Activated naive CD4-positive, alpha-beta T cell treated with anti-CD3 and anti-CD28 coated beads, Interleukin-2, amount 50 U/mL, for 16 hours (primary cell): Measurements from ENCODE around the gene FDPS.
"Not testable (repeated sequence)": the region's sequence is repeated elsewhere in the genome, so short reads cannot be mapped to it uniquely, and the experiment has no call there.

Experiments
- DNase-seq: peaks from one replicate; pipeline ENCODE4 v3.0.0-alpha.2; 2020

Gene FDPS

GRCh38 chr1:155320661-155321617 lies 12.3 kb downstream of the FDPS start, which contains the start of gene RUSC1:
TSS of gene RUSC1 (plus strand) at chr1:155320894. CDS start at chr1:155321774, 880 bp downstream.
- DNase-seq: peak; percentile 81

GRCh38 chr1:155321639-155322503 lies 13.2 kb downstream of the FDPS start:
- no peak for DNase-seq

- peak; percentile 21 for DNase-seq
Measured at GRCh38 chr1:155322571-155322952, 13.9 kb downstream of the FDPS start.

- DNase-seq: peak; percentile 88
Measured at GRCh38 chr1:155322953-155323728, 14.5 kb downstream of the FDPS start.

- DNase-seq: peak; percentile 74
Measured at GRCh38 chr1:155323729-155324036, 15.0 kb downstream of the FDPS start.

GRCh38 chr1:155324037-155324716 lies 15.5 kb downstream of the FDPS start:
- DNase-seq: peak; percentile 90

GRCh38 chr1:155324717-155325602 lies 16.3 kb downstream of the FDPS start:
- no peak for DNase-seq

GRCh38 chr1:155325603-155325893 lies 16.9 kb downstream of the FDPS start:
- no peak for DNase-seq

- no peak for DNase-seq
Measured at GRCh38 chr1:155326020-155326526, 17.4 kb downstream of the FDPS start.

GRCh38 chr1:155326631-155327037 lies 18.0 kb downstream of the FDPS start:
- no peak for DNase-seq

GRCh38 chr1:155327981-155328380 lies 19.3 kb downstream of the FDPS start:
- no peak for DNase-seq

DNA sequence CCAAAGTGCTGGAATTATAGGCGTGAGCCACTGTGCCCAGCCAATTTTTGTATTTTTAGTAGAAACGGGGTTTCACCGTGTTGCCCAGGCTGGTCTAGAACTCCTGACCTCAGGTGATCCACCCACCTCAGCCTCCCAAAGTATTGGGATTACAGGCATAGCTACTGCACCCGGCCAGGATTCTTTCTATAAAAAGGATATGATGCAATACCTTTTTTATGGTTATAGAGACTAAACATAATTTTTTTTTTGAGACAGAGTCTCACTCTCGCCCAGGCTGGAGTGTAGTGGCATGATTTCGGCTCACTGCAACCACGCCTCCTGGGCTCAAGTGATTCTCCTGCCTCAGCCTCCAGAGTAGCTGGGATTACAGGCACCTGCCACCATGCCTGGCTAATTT lies 20.2 kb downstream of the FDPS start:
- DNase-seq: not testable (repeated sequence)

GRCh38 chr1:155329980-155330598 lies 21.4 kb downstream of the FDPS start:
- no peak for DNase-seq

DNA sequence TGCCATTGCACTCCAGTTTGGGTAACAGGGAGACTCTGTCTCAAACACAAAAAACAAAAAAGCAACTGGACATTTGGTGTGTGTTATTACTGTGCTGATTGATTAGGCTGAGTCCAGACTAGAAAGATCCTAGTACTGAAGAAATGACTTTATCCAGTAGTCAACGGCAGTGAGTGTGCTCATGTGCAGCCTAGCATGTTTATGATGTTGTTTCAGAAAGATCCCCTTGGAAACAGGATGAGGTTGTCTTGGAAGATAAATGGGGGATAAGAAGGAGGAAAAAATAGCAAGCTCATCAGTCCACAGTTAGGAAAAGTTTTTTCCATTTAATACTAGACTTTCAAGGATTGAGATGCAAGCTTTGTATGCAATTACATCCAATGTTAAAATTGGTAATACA lies 26.3 kb downstream of the FDPS start:
- DNase-seq: no peak

- no peak for DNase-seq
Measured at GRCh38 chr1:155339515-155340097, 30.9 kb downstream of the FDPS start.

DNA sequence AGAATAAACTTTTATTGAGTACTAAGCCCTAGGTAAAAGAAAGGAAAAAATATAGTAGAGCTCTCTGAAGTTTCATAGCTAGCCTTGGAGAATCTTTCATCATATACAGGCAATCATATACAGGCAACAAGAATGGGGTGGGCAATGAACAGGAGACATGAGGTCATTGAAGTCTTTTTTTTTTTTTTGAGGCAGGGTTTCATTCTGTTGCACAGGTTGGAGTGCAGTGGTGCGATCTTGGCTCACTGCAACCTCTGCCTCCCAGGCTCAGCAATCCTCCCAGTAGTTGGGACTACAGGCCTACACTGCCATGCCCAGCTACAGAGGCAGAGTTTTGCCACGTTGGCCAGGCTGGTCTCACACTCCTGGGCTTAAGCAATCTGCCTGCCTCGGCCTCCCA lies 34.2 kb downstream of the FDPS start:
- no peak for DNase-seq

DNA sequence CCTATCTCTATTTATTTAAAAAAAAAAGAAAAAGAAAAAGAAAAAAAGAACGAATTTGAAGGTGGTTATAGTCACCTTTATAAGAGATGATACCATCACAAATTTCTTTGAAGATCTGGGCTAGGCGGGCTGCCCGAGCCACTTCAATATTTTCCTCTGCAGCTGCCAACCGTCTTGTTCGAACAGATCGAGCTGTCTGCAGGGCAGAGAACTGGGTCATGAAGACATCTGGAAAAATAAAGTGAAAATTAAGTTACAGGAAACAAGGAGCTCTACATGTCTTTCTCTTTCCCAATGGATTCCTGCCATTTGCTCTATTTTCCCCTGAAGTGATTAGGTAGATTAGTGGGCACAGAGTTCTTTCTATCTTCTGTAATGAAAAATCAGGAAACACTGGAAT lies 44.0 kb downstream of the FDPS start:
- DNase-seq: no peak

DNA sequence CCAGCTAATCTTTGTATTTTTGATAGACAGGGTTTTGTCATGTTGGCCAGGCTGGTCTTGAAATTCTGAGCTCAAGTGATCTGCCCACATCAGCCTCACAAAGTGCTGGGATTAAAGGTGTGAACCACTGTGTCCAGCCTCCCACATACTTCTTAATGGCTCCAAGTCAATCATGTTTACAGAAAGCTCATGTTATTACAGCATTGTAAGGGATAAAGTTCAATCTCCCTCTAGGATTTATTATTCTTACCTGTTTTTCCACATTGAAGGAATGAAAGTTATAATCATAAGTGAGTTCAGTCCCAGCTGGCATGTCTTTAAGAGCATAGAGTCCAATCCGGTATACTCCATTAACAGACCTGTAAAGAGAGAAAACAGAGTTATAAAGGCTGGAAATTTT lies 51.4 kb downstream of the FDPS start:
- no peak for DNase-seq
